ENCODE results near the gene TSC22D2.
"Not testable (repeated sequence)": the region's sequence is repeated elsewhere in the genome, so short reads cannot be mapped to it uniquely, and the experiment has no call there.

TSC22D2 gene

GRCh38 chr3:150449169-150449721, 41.1 kb downstream of the TSC22D2 start:
- DNase-seq: peak; percentile 70

GRCh38 chr3:150450916-150451315, 42.8 kb downstream of the TSC22D2 start:
- DNase-seq: peak; percentile 74

DNA sequence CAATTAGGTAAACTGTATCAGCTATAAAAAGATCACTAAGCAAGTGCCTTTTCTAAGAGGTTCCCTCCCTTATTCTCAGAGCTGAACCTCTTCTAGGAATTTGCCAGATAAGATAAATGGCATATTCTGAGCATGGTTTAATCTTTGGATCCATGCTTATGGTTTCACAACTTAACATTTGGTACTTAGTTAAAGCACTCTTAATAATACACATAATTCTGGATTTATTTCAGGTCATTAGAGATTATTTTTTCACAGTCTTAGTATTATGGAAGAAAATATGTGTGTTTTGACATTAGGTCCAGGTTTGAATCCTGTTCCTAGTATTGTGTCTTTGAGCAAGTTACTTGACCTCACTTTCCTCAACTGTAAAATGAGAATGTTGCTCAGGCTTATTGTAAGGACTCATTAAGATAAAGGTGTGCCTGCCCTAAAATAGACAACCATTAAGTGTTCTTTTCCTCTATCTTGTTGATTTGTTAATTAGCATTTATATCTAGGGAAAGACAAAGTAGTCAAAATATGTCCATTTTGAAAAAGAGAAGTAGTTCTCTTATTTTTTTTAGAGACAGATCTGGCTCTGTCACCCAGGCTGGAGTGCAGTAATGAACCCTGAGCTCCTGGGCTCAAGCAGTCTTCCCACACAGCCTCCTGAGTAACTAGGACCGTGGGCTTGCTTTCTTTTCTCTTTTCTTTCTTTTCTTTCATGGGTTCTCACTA, 43.4 kb downstream of the TSC22D2 start:
- DNase-seq: peak; percentile 86

DNA sequence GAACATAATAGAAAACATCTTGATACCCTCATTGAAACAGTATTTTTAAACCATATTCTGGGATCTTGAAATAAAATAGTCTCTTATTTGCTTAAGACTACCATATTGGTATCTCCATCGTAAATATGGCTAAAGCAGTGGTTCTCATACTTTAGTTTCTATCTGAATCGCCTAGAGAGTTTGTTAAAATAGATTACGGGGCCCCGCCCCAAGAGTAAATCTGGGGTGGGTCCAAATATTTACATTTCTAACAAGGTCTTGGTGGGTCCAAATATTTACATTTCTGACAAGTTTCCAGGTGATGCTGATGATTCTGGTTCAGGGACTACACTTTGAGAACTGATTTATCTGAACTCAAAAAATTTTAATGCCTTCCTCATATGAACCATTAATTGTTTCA, 45.3 kb downstream of the TSC22D2 start:
- no peak for DNase-seq

DNA sequence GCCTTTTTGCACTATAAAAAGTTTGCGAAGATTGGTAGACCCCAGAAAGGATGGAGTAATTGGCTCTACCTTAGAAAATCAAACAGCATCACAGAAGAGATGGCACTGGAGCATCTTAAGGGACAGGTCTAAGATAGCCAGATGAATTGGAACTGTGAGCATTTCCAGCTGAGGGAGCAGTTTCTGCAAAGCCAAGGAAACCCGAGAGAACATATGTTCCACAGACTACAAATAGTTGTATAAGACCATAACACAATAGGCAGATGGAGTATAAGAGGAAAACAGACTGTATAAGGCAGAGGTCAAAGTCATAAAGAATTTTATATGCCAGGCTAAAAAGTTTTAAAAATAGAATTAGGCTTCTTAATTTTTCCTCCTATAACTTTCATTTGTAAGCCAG, 46.0 kb downstream of the TSC22D2 start:
- DNase-seq: no peak

DNA sequence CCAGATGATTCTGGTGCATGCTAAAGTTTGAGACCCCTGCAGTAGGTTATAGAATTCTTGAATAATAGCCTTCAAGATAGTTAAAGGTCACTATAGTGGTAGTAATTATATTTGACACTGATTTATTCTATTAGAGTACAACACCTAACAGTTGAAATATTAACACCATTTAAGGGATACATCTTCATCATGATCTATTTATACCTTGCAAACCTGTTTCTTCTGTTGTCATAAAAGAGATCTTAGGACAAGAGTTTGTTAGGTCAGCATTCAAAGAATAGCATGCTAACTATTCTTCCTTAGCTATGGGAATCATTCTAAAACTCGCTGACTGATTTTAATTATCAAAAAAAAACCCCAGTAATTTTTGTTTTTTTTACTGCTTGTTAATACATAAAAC, 46.5 kb downstream of the TSC22D2 start:
- DNase-seq: no peak

DNA sequence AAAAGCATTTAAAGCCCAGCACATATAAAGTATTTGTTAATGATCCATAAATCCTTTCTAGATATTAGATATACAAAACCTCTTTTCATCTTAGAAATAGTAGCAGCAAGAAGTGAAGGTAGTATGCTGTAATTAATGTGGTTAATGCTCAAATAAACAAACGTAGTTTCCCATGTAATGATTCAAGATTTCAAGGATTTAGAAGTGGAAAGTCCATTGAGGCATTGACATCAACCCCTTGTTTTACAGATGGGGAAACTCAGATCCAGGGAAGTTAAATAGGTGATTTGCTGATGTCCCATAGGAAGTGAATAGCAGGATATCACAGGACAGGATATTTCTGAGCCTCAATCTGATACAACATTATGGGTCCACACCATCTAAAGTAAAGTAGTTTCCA, 47.2 kb downstream of the TSC22D2 start:
- no peak for DNase-seq

DNA sequence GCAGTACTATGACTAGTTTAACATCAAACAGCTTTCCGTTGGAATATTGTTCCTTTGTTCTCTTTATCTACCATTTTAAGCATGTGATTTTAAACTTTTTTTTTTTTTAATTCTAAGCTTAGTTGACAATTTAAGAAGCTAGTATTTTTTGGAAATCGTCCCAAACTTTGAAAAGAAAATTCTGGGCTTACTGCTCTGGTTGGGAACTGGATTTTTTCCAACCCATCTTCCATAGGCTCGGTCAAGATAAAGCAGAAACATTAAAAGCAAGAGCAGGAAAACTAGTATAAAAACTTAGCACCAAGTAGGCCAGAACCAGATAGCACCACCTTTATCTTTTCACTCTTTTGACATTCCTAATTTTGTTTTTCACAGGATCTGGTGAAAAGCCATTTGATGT, 49.9 kb downstream of the TSC22D2 start:
- no peak for DNase-seq

DNA sequence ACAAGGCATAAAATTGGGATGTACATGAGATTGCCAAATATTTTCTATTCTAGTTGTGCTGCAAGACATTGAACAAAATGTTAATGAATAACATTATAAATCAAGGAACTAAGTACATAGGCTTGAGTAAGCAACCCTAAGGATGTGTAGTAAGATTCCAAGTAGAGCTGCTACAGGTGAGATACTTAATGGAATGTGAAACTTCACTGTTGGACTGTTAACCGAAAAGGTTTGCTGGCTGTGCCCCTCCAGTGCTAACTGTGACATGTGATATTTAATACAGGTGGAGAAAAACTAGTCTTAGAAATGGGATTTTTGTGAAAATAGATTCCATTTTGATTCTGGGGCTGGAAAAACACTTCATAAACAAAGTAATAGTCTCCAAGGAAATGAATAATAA, 52.4 kb downstream of the TSC22D2 start:
- no peak for DNase-seq

- no peak for DNase-seq
Measured at GRCh38 chr3:150461399-150461798, 53.3 kb downstream of the TSC22D2 start.

DNA sequence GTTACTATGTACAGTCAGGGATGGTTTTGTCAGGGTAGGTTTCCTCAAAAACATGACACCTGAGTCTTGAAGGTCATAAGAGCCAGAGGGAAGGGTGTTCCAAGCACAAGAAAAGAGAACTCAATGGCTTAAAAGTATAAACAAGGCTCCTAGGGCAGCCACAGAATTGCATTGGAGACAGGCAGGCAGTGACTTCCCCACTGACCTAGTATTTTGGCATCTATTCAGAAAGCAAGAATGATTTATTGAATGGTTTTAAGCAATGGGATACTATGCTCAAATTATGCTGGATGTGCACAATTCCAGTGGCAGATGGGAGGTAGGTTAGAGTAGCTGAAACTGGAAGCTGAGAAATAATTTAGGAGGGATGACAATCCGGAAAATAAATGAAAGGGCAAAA, 54.0 kb downstream of the TSC22D2 start:
- peak; percentile 8 for DNase-seq

GRCh38 chr3:150464684-150465083, 56.6 kb downstream of the TSC22D2 start:
- DNase-seq: no peak

DNA sequence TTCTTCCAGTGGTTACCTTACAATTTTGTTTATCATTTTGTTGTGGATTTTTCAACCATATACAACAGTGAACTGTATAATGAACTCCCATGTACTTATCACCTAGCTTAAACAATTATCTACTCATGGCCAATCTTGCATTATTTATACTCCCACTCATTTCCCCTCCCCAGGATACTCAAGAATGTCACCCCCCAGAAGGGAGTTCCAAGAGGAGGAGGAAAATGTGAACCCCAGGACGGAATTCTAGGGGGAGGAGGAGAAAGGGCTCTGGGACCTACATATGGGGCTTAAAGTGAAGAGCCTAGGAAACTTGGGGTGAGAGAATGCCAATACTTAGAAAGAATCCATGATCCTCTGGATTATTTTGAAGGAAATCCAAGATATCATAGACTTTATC, 59.3 kb downstream of the TSC22D2 start:
- no peak for DNase-seq

DNA sequence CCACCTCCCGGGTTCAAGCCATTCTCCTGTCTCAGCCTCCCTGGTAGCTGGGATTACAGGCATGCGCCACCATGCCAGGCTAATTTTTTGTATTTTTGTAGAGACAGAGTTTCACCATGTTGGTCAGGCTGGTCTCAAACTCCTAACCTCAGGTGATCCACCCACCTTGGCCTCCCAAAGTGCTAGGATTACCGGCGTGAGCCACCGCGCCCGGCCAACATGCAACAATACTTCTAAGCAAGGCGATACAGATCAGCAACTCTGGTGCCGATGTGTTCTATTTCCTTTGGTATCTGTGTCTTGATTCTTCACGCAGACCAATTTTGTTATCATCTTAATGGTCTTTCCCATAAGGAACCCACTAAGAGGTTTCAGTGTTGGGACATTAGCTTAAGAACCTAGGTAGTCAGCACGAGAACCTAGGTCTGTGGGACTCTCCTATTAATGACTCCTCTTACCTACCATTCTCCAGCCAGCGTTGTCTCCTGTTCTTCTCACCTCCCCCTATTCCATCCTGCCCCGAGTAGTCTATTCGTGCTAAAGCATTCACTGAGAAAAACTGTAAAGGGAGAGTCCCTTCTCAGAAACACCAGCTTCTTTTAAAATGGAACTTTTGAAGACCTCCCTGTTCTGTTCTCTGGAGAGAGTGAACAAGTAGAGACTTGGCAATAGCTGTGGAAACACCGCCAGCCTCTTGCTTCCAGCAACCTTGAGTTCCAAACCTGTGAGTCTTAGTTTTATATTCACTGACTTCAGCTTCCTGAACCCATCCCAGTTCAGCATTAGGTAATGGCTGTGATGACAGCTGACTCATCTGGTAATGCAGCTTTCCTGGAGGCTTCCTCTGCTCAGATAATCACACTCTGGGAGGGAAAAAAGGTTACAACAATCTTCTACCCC, 61.2 kb downstream of the TSC22D2 start:
- peak; percentile 25 for DNase-seq

DNA sequence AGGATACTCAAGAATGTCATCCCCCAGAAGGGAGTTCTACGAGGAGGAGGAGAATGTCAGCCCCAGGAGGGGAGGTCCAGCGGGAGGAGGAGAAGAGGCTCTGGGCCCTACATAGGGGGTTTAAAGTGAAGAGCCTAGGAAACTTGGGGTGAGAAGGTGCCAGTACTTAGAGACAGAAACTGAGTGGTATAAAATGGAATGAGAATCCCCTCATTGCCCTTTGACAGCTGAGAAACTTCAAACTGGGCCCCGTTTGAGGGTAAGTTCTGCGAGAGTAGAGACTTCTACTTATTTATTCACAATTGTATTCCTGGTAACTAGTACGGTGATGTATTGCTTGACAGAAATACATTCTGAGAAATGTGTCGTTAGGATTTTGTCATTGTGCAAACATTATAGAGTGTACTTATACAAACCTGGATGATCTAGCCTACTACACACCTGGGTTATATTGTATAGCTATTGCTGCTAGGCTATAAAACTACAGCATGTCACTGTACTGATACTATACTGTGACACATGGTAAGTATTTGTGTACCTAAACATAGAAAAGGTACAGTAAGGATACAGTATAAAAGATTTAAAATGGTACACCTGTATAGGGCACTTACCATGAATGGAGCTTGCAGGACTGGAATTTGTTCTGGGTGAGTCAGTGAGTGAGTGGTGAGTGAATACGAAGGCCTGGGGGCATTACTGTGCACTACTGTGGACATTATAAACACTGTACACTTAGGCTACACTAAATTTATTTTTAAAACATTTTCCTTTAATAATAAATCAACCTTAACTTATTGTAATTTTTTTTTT, 62.0 kb downstream of the TSC22D2 start:
- no peak for DNase-seq

- DNase-seq: no peak
Measured at GRCh38 chr3:150472421-150472820, 64.3 kb downstream of the TSC22D2 start.

GRCh38 chr3:150473161-150473560, 65.1 kb downstream of the TSC22D2 start:
- DNase-seq: not testable (repeated sequence)

DNA sequence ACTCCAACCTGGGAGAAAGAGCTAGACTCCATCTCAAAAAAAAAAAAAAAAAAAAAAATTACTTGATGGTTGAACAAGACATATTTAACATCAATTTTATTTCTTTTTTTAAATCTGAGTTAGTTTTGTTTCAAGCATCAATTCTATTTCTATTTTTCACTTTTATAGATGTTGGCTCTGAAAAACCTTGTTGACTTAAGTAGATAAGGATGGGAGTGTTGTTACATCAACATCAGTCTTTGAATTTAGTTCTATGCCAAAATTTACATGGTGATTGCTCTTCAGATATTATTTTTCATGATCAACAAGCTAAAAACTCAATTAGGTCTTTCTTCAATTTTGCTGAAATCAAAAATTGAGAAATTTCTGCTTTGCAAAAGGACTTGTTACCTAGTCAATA, 71.3 kb downstream of the TSC22D2 start:
- no peak for DNase-seq

- DNase-seq: no peak
Measured at GRCh38 chr3:150480877-150481276, 72.8 kb downstream of the TSC22D2 start.

DNA sequence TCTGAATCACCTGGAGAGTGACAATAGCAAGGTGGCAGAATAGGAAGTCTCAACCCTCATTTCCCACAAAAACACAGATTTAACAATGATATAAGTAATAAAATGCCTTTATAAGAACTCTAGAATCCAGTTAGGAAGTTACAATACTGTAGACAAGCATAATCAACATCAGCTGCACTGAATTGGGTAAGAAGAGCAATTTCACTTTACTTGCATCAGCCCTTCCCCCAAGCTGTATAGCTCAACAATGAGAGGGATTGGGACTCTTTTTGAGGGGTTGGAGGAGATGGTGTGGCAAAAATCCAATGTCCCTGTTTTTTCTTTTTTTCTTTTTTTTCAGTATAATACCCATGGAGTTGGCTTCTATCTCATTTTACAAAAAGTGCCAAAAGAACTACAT, 75.1 kb downstream of the TSC22D2 start:
- DNase-seq: peak; percentile 59

DNA sequence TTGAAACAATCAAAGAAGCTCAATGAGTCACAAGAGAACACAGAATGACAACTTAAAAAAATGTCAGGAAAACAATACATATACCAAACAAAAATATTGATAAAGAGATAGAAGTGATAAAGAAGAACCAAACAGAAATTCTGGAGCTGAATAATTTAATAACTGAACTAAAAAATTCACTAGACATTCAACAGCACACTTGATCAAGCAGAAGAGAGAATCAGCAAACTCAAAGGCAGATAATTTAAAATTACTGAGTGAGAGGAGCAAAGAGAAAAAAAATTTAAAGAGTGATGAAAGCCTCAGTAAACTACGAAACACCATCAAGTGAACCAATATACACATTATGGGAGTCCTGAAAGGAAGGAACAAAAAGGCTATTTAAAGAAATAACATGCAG, 76.3 kb downstream of the TSC22D2 start:
- DNase-seq: no peak

DNA sequence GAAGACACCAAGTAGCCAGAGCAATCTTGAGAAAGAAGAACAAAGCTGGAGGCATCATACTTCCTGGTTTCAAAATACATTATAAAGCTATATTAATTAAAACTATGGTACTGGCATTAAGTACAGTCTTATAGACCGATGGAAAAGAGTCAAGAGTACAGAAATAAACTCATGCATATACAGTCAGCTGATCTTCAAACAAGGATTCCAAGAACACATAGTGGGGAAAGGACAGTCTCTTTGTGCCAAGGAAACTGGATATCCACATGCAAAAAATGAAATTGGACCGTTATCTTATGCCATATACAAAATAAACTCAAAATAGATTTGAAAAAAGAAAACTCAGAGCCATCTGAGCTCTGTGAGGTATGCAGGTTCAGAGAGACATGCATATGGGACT, 80.8 kb downstream of the TSC22D2 start:
- DNase-seq: no peak

Measured in OCI-M1 (cell line).